RWPE2 (cell line): ENCODE results near the gene PIP5K1B.

Experiments
- ATAC-seq: fragments of 200-7000 bp; cut with Tn5 transposase; 3 replicates; pipeline ENCODE4 v1.9.1; 2021; ENCODE audit warnings: low read depth
- DNase-seq: peaks from one replicate; pipeline ENCODE4 v3.0.0-alpha.2; 2020; ENCODE audit warnings: low spot score
- H3K27ac ChIP-seq: fragments of 450-650 bp; 2 replicates; pipeline ENCODE4 v1.5.1; 2017; ENCODE audit warnings: mild to moderate bottlenecking; ENCODE audit not compliant: poor library complexity, severe bottlenecking
- H3K27me3 ChIP-seq: fragments of 250-450 bp; sonication (Bioruptor Pico); 2 replicates; pipeline ENCODE4 v1.5.1; 2021; ENCODE audit warnings: mild to moderate bottlenecking, moderate library complexity; ENCODE audit not compliant: insufficient read depth, poor library complexity, severe bottlenecking
- H3K36me3 ChIP-seq: fragments of 250-450 bp; sonication (Bioruptor Pico); 2 replicates; pipeline ENCODE4 v1.5.1; 2020; ENCODE audit warnings: low read depth, mild to moderate bottlenecking, moderate library complexity
- H3K4me1 ChIP-seq: fragments of 250-450 bp; sonication (Bioruptor Pico); 2 replicates; pipeline ENCODE4 v1.5.1; 2021; ENCODE audit warnings: mild to moderate bottlenecking, moderate library complexity; ENCODE audit not compliant: insufficient read depth, poor library complexity, severe bottlenecking
- H3K4me3 ChIP-seq: fragments of 250-450 bp; sonication (Bioruptor Pico); 2 replicates; pipeline ENCODE4 v1.5.1; 2021; ENCODE audit warnings: mild to moderate bottlenecking, moderate library complexity; ENCODE audit not compliant: severe bottlenecking
- H3K9me3 ChIP-seq: fragments of 250-450 bp; sonication (Bioruptor Pico); 2 replicates; pipeline ENCODE4 v1.5.1; 2021; ENCODE audit warnings: mild to moderate bottlenecking, moderate library complexity; ENCODE audit not compliant: severe bottlenecking
- CTCF ChIP-seq: fragments of 450-650 bp; IDR thresholded peaks from one replicate; pipeline ENCODE4 v1.5.1; 2017; ENCODE audit warnings: mild to moderate bottlenecking, moderate library complexity; ENCODE audit not compliant: poor library complexity, severe bottlenecking

The PIP5K1B gene

GRCh38 chr9:68844631-68845612 lies 139.9 kb downstream of the PIP5K1B start:
- Histone ChIP-seq H3K4me3 (no peak overlapping the region), H3K4me1 (no peaks in the 10 kb centered on the region), H3K36me3 (no peaks in the 10 kb centered on the region), H3K27ac (no peak overlapping the region), H3K27me3 (no peaks in the 10 kb centered on the region), H3K9me3 (no peaks in the 10 kb centered on the region)
- peak; percentile 23 for TF ChIP-seq CTCF
- ATAC-seq (no peak), DNase-seq (no peak)

- no peak for ATAC-seq
- H3K9me3 ChIP-seq: no peaks in the 10 kb centered on the region
- DNase-seq: no peak
Measured at GRCh38 chr9:68847765-68848164, 142.7 kb downstream of the PIP5K1B start.

GRCh38 chr9:68851657-68852056 lies 146.6 kb downstream of the PIP5K1B start:
- Histone ChIP-seq H3K9me3 (no peaks in the 10 kb centered on the region), H3K27ac (no peak overlapping the region), H3K36me3 (no peaks in the 10 kb centered on the region), H3K4me1 (no peaks in the 10 kb centered on the region), H3K27me3 (no peaks in the 10 kb centered on the region), H3K4me3 (no peak overlapping the region)
- no peak for TF ChIP-seq CTCF
- DNase-seq (no peak), ATAC-seq (peak; percentile 31; the same call in 1 of the 3 replicates)

More at GRCh38 chr9:68847765-68848164, 142.7 kb downstream of the PIP5K1B start:
- H3K27ac ChIP-seq: no peak overlapping the region
- no peaks in the 10 kb centered on the region for H3K4me1 ChIP-seq
- TF ChIP-seq CTCF: no peak
- no peaks in the 10 kb centered on the region for H3K36me3 ChIP-seq
- H3K4me3 ChIP-seq: no peak overlapping the region
- H3K27me3 ChIP-seq: no peaks in the 10 kb centered on the region

- TF ChIP-seq CTCF: no peak
- DNase-seq (no peak), ATAC-seq (no peak)
- Histone ChIP-seq H3K36me3 (no peaks in the 10 kb centered on the region), H3K4me1 (no peaks in the 10 kb centered on the region), H3K9me3 (no peaks in the 10 kb centered on the region), H3K4me3 (no peak overlapping the region), H3K27ac (no peak overlapping the region), H3K27me3 (peaks cover 2% of the 10 kb centered on the region)
Measured at GRCh38 chr9:68852941-68853340, 147.9 kb downstream of the PIP5K1B start.

- Histone ChIP-seq H3K36me3 (no peaks in the 10 kb centered on the region), H3K4me1 (no peaks in the 10 kb centered on the region), H3K27me3 (peaks cover 26% of the 10 kb centered on the region), H3K4me3 (no peak overlapping the region), H3K27ac (no peak overlapping the region), H3K9me3 (no peaks in the 10 kb centered on the region)
- no peak for TF ChIP-seq CTCF
- no peak for DNase-seq
- no peak for ATAC-seq
Measured at GRCh38 chr9:68859347-68859746, 154.3 kb downstream of the PIP5K1B start.
